IMR-90 (cell line): ENCODE results near the gene DUSP11. TPM values are rescaled to one million over a fixed set of nuclear protein-coding genes. Genes with fewer than 3 reads are reported as not detected.

Experiments
- ATAC-seq: fragments of 200-7000 bp; cut with Tn5 transposase; 2 replicates; pipeline ENCODE4 v1.9.1; 2020; ENCODE audit warnings: low read depth, mild to moderate bottlenecking, moderate library complexity
- BruUV-seq: library from RNA; stranded (reverse); fragments of 400-500 nt; replicated peaks from 2 replicates; lab custom pipeline; 2021; lab: Mats Ljungman, UMichigan
- CTCF ChIA-PET: fragments of 300-600 bp; formaldehyde crosslinking; extraction: SDS; loops from one replicate; lab custom pipeline; 2021; ENCODE audit warnings: antibody characterized with exemption; lab: Yijun Ruan, JAX
- POLR2A ChIA-PET: fragments of 300-600 bp; sonication (Branson Sonifier 250); formaldehyde crosslinking; loops from one replicate; lab custom pipeline; 2022; ENCODE audit warnings: antibody characterized with exemption; ENCODE audit not compliant: unreplicated experiment; lab: Charles Lee
- DNase-seq: peaks from one replicate; pipeline ENCODE4 v3.0.0; 2013
- H2AFZ ChIP-seq: replicated peaks from 2 replicates; pipeline ENCODE3; 2013; ENCODE audit warnings: low read length, mild to moderate bottlenecking; ENCODE audit not compliant: poor library complexity
- H2AK5ac ChIP-seq: 2 replicates; pipeline ENCODE4 v1.6.1; 2013; ENCODE audit warnings: low read depth, low read length, inconsistent platforms
- H2AK9ac ChIP-seq: replicated peaks from 2 replicates; pipeline ENCODE3; 2013; ENCODE audit warnings: mild to moderate bottlenecking, low read depth, low read length, moderate library complexity; ENCODE audit not compliant: poor library complexity
- H2BK120ac ChIP-seq: 2 replicates; pipeline ENCODE4 v1.6.1; 2013; ENCODE audit warnings: low read depth, low read length, inconsistent platforms
- H2BK15ac ChIP-seq: 3 replicates; pipeline ENCODE4 v1.6.1; 2013; ENCODE audit warnings: low read depth, low read length, inconsistent platforms
- H2BK20ac ChIP-seq: 2 replicates; pipeline ENCODE4 v1.6.1; 2013; ENCODE audit warnings: low read depth, mild to moderate bottlenecking, inconsistent platforms, low read length, moderate library complexity
- H2BK5ac ChIP-seq: 2 replicates; pipeline ENCODE4 v1.6.1; 2013; ENCODE audit warnings: mild to moderate bottlenecking, low read depth, low read length, inconsistent platforms; ENCODE audit not compliant: poor library complexity, severe bottlenecking
- H3K14ac ChIP-seq: replicated peaks from 2 replicates; pipeline ENCODE4 v1.6.1; 2013; ENCODE audit warnings: low read depth, low read length, inconsistent platforms
- H3K18ac ChIP-seq: 2 replicates; pipeline ENCODE4 v1.6.1; 2013; ENCODE audit warnings: low read depth, low read length, control low read depth
- H3K23ac ChIP-seq: 2 replicates; pipeline ENCODE4 v1.6.1; 2013; ENCODE audit warnings: low read depth, low read length, inconsistent platforms
- H3K27ac ChIP-seq: 2 replicates; pipeline ENCODE4 v1.5.1; 2013; ENCODE audit warnings: mild to moderate bottlenecking, control low read depth, low read length; ENCODE audit not compliant: insufficient read depth
- H3K27me3 ChIP-seq: 2 replicates; pipeline ENCODE4 v1.6.1; 2013; ENCODE audit warnings: low read length; ENCODE audit not compliant: control insufficient read depth, insufficient read depth
- H3K36me3 ChIP-seq: 2 replicates; pipeline ENCODE4 v1.6.1; 2013; ENCODE audit warnings: low read length, mixed read lengths; ENCODE audit not compliant: control insufficient read depth, insufficient read depth
- H3K4ac ChIP-seq: 2 replicates; pipeline ENCODE4 v1.6.1; 2013; ENCODE audit warnings: low read depth, low read length, inconsistent platforms
- H3K4me1 ChIP-seq: 2 replicates; pipeline ENCODE4 v1.6.1; 2013; ENCODE audit warnings: low read length, mixed read lengths; ENCODE audit not compliant: control insufficient read depth, insufficient read depth
- H3K4me2 ChIP-seq: 2 replicates; pipeline ENCODE4 v1.6.1; 2013; ENCODE audit warnings: low read depth, mild to moderate bottlenecking, control low read depth, low read length, moderate library complexity
- H3K4me3 ChIP-seq: 2 replicates; pipeline ENCODE4 v1.5.1; 2013; ENCODE audit warnings: low read depth, mild to moderate bottlenecking, control low read depth, low read length, moderate library complexity; ENCODE audit not compliant: insufficient read depth
- H3K56ac ChIP-seq: 2 replicates; pipeline ENCODE4 v1.6.1; 2013; ENCODE audit warnings: low read length, inconsistent platforms; ENCODE audit not compliant: insufficient read depth; ENCODE audit errors: extremely low read depth
- H3K79me1 ChIP-seq, 2 experiments: 2 replicates each; pipeline ENCODE4 v1.6.1; 2013; ENCODE audit warnings: low read length in 2 of 2, inconsistent platforms in 1 of 2, low read depth in 1 of 2
- H3K9ac ChIP-seq: 2 replicates; pipeline ENCODE4 v1.6.1; 2013; ENCODE audit warnings: low read depth, low read length, control low read depth
- H3K9me1 ChIP-seq: 2 replicates; pipeline ENCODE4 v1.6.1; 2013; ENCODE audit warnings: low read length, inconsistent platforms; ENCODE audit not compliant: insufficient read depth
- H3K9me3 ChIP-seq: 2 replicates; pipeline ENCODE4 v1.6.1; 2013; ENCODE audit warnings: low read length; ENCODE audit not compliant: control insufficient read depth, insufficient read depth
- H4K20me1 ChIP-seq: 2 replicates; pipeline ENCODE4 v1.6.1; 2013; ENCODE audit warnings: low read length, inconsistent platforms; ENCODE audit not compliant: insufficient read depth
- H4K5ac ChIP-seq: 2 replicates; pipeline ENCODE4 v1.6.1; 2013; ENCODE audit warnings: mild to moderate bottlenecking, low read depth, low read length, control low read depth
- H4K8ac ChIP-seq, 2 experiments: 2 replicates each; pipeline ENCODE4 v1.6.1; 2013; ENCODE audit warnings: low read depth in 2 of 2, low read length in 2 of 2, control low read depth in 1 of 2, inconsistent platforms in 1 of 2
- H4K91ac ChIP-seq: 2 replicates; pipeline ENCODE4 v1.6.1; 2013; ENCODE audit warnings: low read depth, low read length, inconsistent platforms; ENCODE audit not compliant: insufficient read depth
- MAFK ChIP-seq: IDR thresholded peaks from 2 replicates; pipeline ENCODE4 v1.6.1; 2012; ENCODE audit warnings: low read depth, low read length, improper control_type of control experiment
- NFE2L2 ChIP-seq: fragments of 150-350 bp; IDR thresholded peaks from 2 replicates; pipeline ENCODE4 v1.6.1; 2016; ENCODE audit warnings: low read depth, mild to moderate bottlenecking, low read length
- POLR2A ChIP-seq: IDR thresholded peaks from 2 replicates; pipeline ENCODE4 v1.6.1; 2012; ENCODE audit warnings: mild to moderate bottlenecking, low read depth, low read length
- RFX5 ChIP-seq: IDR thresholded peaks from 2 replicates; pipeline ENCODE4 v1.8.0; 2012; ENCODE audit warnings: low read depth, mild to moderate bottlenecking, low read length, moderate library complexity
- WGBS, 2 experiments: methylation state at CpG; one replicate each; pipeline versions ENCODE4 v1.1.5 to v1.1.7; 2013; ENCODE audit warnings: missing lambda C conversion rate in 2 of 2; ENCODE audit not compliant: insufficient read length in 1 of 2; ENCODE audit errors: extremely low coverage in 2 of 2; 5-methylcytosine and 5-hydroxymethylcytosine counted together
- dilution Hi-C: fragments of 300-500 bp; cut with HindIII; formaldehyde crosslinking; loops from one replicate; pipeline ENCODE4 v1.14.3; 2018; ENCODE audit warnings: low sequenced_read_pairs; ENCODE audit not compliant: unreplicated experiment
- in situ Hi-C: fragments of 300-500 bp; cut with MboI; formaldehyde crosslinking; loops from 3 replicates; pipeline ENCODE4 v1.14.3; 2019; ENCODE audit warnings: low sequenced_read_pairs, inconsistent platforms, mixed read lengths
- intact Hi-C: fragments of 100-400 bp; cut with micrococcal nuclease; formaldehyde crosslinking; loops from 2 replicates; pipeline ENCODE4 v1.10.0; 2022
- polyA plus RNA-seq, 3 experiments: library from polyadenylated mRNA; depleted of rRNA; stranded (reverse); fragments of >200 nt; gene quantifications; 2 replicates each; pipeline ENCODE4 v1.2.3, GENCODE V29; 2012; ENCODE audit warnings: low replicate concordance in 1 of 3
- total RNA-seq: library from RNA; depleted of rRNA; stranded (reverse); fragments of >200 nt; gene quantifications from 2 replicates; pipeline ENCODE4 v1.2.3, GENCODE V29; 2012

DUSP11 gene
- total and polyA plus RNA-seq, 2 of the 4 experiments (the other 2 are of a cell fraction): 22.4 to 25.6 TPM

DNA sequence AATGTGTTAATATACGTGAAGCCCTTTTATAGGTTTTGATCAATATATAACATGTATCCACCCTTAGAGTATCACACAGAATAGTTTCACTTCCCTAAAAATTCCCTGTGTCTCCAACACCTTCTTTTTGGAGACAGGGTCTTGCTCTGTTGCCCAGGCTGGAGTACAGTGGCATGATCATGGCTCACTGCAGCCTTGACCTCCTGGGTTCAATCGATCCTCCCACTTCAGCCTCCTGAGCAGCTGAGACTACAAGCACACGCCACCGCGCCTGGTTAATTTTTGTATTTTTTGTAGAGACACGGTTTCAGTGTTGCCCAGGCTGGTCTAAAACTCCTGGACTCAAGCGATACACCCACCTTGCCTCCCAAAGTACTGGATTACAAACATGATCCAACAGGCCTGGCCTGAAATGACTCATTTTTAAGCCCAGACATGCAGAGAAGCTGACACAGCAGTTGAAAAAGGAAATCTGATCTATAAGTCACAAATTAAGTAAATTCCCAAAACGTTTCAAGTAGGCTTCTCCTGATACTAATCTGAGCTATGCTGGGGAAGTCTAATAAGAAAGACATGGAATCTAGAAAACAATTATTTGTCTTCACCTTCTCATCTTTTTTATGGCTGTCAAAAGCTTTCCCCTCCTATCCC is 2.9 kb downstream of the DUSP11 start:
- POLR2A ChIA-PET: no interaction called here
- no peak for TF ChIP-seq RFX5
- peak; percentile 72 for TF ChIP-seq MAFK
- TF ChIP-seq POLR2A: no peak
- no peak for TF ChIP-seq NFE2L2
- Histone ChIP-seq H3K9me1 (0 out of 2 replicates have a peak, but pooled peaks cover 3% of the 10 kb centered on the region), H4K20me1 (peaks cover 3% of the 10 kb centered on the region; the same call in 1 of the 2 replicates), H2BK20ac (no peak overlapping the region), H2AK9ac (no peak overlapping the region), H3K36me3 (peaks cover 14% of the 10 kb centered on the region), H3K4me1 (peaks cover 5% of the 10 kb centered on the region; the same call in 1 of the 2 replicates), H3K9ac (no peak overlapping the region), H3K18ac (no peak overlapping the region), H2AK5ac (no peak overlapping the region; the same call in 1 of the 2 replicates), H4K5ac (no peak overlapping the region), H2AFZ (no peak overlapping the region), H3K56ac (no peak overlapping the region), H3K23ac (0 out of 2 replicates have a peak overlapping the region, but pooled peaks have one; percentile 45), H2BK5ac (peak overlapping the region; percentile 46), H3K4me3 (no peak overlapping the region), H3K27me3 (no peaks in the 10 kb centered on the region), H3K4ac (no peak overlapping the region), H3K9me3 (no peaks in the 10 kb centered on the region), H2BK120ac (no peak overlapping the region), H3K14ac (no peak overlapping the region), H3K79me1 (peaks cover 17 to 33% of the 10 kb centered on the region in 2 experiments; a peak in 3 of 4 replicates), H4K8ac (no peak overlapping the region), H3K27ac (no peak overlapping the region), H3K4me2 (peak overlapping the region; percentile 59; the same call in 1 of the 2 replicates), H2BK15ac (no peak overlapping the region), H4K91ac (no peak overlapping the region)
- dilution Hi-C loops: no loop called here
- no TSS peak for BruUV-seq
- ATAC-seq: no peak
- intact Hi-C loops: no loop called here
- WGBS, 2 experiments: 100% methylated on average over 1 of the region's 8 CpGs; no CpG with 5 or more reads in 1 of the 2 experiments
- in situ Hi-C loops: no loop called here
- CTCF ChIA-PET: no interaction called here
- DNase-seq: peak; percentile 70
